ENCODE data around the gene ALDH1A3.
A peak's percentile ranks its signal among the peaks of the same experiment; 100 is the strongest.
"Not testable (repeated sequence)": the region's sequence is repeated elsewhere in the genome, so short reads cannot be mapped to it uniquely, and the experiment has no call there.

The ALDH1A3 gene

GRCh38 chr15:100879464-100880138, at the start of gene ALDH1A3:
Gene ALDH1A3, plus strand, starts transcription at chr15:100879831. Its CDS starts 77 bp downstream, at chr15:100879908.
- no peak for DNase-seq (ENCODE audit: low read depth in 2 of 2)

DNA sequence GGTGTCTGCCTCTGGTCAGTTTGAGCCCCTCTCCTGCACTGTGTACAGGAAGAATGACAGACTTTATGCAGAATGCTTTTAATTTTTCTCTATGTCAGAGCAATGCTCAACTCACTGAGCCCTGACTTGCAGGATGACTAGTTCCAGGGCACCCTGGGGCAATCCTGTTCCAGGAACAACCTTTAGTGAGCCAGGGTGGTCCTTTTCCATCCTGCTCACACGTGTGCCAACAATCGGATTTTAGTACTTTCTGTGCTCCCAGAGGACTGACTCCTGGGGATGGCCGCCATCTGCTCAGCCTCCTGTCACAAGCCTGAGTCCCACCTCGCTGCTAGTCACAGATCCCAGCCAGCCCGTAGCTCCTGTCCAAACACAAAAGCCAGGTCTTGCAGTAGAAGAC, 48.2 kb upstream of the ALDH1A3 start:
- DNase-seq (ENCODE audit: low read depth in 2 of 2) = no peak

GRCh38 chr15:100832149-100832942, 47.3 kb upstream of the ALDH1A3 start:
- no peak for DNase-seq (ENCODE audit: low read depth in 2 of 2)

GRCh38 chr15:100833417-100834389, 45.9 kb upstream of the ALDH1A3 start:
- DNase-seq (ENCODE audit: low read depth in 2 of 2) = no peak

GRCh38 chr15:100834731-100835130, 44.9 kb upstream of the ALDH1A3 start:
- no peak for DNase-seq (ENCODE audit: low read depth in 2 of 2)

DNA sequence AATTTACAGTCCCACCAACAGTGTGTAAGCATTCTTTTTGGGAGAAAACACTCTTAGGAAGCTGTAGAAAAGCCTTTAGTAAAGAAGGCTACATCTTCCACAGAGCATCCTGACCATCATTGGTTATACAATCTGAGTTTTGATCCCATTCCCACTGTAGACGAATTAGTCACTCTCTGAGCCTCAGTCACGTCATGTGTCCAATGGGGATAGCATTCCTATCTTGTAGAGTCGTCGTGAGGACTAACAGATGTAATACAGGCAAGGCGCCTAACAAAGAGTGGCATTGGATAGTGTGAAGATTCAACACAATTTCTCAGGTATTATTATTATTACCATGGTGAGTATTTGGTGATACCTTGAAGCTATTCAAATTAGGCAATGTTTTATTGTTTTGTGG, 44.0 kb upstream of the ALDH1A3 start:
- DNase-seq (ENCODE audit: low read depth in 2 of 2) = no peak

- DNase-seq (ENCODE audit: low read depth in 2 of 2) = no peak
These were observed 43.1 kb upstream of the ALDH1A3 start for GRCh38 chr15:100836501-100836900.

GRCh38 chr15:100841426-100841825, 38.2 kb upstream of the ALDH1A3 start:
- DNase-seq (ENCODE audit: low read depth in 2 of 2) = no peak

DNA sequence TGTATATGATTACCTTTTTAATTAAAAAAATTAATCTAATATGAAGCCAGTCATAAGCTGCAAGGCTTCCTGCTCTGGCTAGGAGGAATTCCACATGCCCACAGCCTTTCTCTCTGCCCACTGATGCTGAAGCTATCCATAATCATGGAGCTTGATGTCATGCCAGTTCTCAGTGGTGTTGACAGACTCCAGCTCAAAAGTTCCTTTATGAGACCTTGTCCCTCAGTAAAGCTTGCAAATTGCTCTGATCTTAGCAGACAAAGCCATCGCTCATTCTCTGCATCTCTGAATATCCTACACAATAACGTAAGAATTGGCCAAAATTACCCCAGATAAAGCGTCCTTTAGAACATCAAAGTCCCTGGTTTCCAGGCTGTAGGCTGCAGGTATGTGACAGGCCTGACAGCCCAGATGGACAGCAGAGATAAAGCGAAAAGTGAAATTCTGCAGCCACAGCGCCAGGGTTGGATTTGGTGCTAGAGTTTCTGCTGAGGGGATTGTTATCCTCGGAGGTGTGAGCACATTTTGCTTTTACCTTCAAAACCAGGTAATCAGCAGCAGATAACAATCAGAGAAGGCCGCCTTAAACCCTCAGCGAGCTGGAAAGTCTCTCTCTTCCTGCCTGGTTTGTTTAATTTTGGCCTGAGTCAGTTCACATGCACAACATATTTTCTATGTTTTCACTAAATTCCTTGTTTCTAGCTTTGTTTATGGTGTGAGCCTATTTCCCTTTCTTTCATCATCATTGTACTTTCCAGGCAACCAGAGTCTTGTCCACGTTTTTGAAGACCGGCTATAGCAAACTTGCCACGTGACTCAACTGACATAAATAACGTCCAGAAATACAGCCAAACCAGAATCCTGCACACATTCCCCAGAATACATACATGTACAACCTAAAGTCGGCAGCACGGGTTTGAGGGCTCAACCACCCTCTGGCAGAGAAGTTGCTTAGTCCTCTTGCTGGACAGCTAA, 36.6 kb upstream of the ALDH1A3 start:
- DNase-seq (ENCODE audit: low read depth in 2 of 2) = no peak

GRCh38 chr15:100844167-100844566, 35.5 kb upstream of the ALDH1A3 start:
- no peak for DNase-seq (ENCODE audit: low read depth in 2 of 2)

DNA sequence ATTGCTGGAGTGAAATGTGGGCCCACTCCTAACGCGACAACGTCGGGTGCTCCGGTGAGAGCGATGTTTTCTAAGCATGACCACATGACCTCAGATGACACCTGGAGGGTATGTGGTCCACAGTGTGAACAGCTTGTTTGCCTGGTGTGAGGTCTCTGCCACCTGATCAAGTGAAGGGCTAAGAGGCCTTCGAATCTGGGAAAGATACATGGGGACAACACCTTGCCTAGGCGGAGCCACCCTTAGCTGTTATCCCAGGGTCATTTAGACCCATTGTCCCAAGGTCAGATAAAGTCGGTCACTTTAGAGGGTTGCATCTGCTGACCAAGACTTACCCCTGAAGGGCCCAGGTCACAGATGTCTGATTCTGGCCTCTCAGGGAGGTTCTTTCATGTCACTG, 34.9 kb upstream of the ALDH1A3 start:
- DNase-seq (ENCODE audit: low read depth in 2 of 2) = no peak

DNA sequence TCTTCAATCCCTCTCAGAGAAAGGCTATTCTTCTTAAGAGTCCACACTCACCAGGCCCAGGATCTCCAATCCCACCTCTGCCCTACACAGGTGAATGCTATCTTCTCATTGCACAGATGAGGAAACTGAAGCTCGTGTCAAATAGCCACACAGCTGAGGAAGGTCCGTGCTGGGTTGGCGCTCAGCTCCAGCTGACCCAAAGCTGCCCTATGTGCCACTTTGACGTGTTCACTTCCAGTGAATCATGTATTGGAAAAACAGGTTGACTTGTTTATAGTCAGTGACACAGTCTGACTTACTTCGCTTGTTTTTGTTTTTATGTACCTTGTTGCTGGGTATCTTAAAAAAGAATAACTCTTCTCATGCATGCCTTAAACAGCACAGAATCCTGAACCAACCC, 32.4 kb upstream of the ALDH1A3 start:
- DNase-seq (ENCODE audit: low read depth in 2 of 2) = no peak

DNA sequence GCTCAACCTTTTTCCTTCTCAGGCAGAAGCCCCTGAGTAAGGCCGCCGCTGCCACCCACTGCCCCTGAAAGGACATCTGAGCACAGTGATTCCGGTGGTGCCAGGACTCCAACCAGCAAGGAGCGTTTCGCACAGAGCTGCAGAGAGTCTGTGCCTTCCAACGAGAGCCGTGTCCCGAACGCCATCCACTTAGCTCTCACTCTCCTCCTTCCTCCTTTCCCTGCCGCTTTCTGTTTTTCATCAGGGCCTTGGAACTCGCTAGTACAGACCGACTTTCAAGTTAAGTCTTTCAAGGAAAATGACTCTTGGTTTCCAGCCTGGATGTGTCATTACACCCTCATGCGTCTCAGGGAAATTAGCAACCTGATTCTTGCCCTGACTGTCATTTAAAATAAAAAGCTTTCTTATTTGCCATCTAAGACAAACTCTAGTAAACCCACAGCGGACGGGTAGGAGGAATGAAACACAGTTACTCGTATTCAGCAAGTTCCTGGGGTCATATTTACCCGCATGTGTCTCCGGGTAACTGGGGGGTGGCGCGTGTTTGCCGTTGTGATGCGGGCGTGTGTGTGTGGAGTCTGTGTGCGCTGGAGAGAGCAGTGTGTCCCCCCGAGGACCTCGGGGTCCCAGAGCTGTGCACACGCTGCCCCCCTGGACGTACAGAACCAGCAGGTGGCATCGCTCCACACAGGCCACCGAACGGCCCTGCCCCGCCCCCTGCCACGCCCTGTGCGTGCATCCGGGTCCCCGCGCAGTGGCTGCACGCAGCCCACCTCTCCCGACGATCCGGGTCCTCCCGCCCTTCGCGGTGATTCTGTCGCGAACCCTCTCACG, 30.4 kb upstream of the ALDH1A3 start:
- DNase-seq (ENCODE audit: low read depth in 2 of 2) = peak; percentile 39 to 55

DNA sequence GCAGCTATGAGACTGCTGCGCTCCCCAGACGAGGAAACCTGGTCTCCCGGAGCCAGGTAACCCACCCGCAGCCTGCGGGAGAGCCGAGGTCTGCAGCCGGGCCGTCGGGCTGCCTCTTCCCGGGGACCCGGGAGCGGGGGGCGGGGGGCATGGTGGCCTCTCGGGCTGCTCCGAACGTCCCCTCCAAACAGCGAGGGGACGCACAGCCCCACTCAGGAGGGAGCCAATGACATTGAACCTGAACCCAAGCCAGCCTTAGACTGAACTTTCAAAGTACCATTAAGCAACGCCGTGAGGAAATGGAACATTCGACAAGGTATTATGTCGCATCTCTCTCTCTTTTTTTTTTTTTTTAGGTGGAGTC, 29.8 kb upstream of the ALDH1A3 start:
- no peak for DNase-seq (ENCODE audit: low read depth in 2 of 2)

GRCh38 chr15:100851428-100852015, 28.1 kb upstream of the ALDH1A3 start:
- DNase-seq (ENCODE audit: low read depth in 2 of 2) = not testable (repeated sequence)

- DNase-seq (ENCODE audit: low read depth in 2 of 2) = no peak
These were observed 27.0 kb upstream of the ALDH1A3 start for GRCh38 chr15:100852630-100853029.

DNA sequence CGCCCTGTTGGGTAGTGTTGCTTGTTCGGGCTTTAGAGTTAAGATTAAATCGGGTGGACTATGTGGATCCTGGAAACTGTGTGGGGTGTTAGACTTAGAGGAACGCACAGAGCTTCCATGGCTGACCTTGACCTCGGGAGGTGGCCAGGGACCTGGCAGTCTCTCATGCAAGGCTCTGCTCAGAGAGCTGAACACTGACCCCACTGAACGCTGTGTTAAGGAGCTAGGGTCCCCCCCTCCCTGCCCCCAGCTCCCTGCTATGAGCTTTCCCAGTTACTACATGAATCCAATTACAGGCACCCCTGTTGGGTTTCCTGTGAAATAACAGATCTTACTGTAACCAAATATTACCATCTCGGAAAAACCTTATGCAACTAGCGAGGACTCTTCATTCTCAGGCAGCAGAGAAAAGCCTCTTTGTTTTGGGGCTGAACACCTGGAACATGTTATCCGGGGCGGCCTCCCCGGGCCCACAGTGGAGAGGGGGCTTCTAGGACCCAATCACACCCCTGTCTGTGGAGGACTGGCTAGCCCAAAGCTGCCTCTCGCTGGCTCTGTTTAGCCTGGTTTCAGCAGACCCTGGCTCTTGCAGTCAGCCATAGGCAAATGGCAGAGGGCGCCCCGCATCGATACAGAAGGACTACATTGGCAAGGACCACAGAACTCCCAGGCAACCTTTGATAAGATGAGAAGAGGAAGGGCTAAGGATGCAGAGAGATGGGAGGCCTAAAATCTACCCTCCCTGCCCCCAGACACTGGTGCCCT, 25.8 kb upstream of the ALDH1A3 start:
- DNase-seq (ENCODE audit: low read depth in 2 of 2) = no peak

GRCh38 chr15:100856867-100857266, 22.8 kb upstream of the ALDH1A3 start:
- DNase-seq (ENCODE audit: low read depth in 2 of 2) = no peak

- no peak for DNase-seq (ENCODE audit: low read depth in 2 of 2)
These were observed 21.3 kb upstream of the ALDH1A3 start for GRCh38 chr15:100858294-100858693.
